GM12875 (cell line): ENCODE data around the gene ST3GAL3.

Source experiments
- H3K4me3 ChIP-seq: one replicate; pipeline ENCODE4 v1.5.1; 2011; ENCODE audit warnings: low read depth, low read length, control low read depth
- CTCF ChIP-seq: IDR thresholded peaks from 2 replicates; pipeline ENCODE4 v1.5.1; 2011; ENCODE audit warnings: low read depth, mild to moderate bottlenecking, control low read depth, inconsistent platforms, low read length, moderate library complexity, borderline replicate concordance; ENCODE audit not compliant: insufficient read depth

Gene ST3GAL3

GRCh38 chr1:43979528-43980254, 272.4 kb downstream of the ST3GAL3 start:
- peak overlapping the region; percentile 73 for H3K4me3 ChIP-seq
- TF ChIP-seq CTCF = no peak

- H3K4me3 ChIP-seq = peak overlapping the region; percentile 73
- no peak for TF ChIP-seq CTCF
Observed at GRCh38 chr1:43980255-43981134, 273.2 kb downstream of the ST3GAL3 start.
